HepG2 (cell line): ENCODE results near the gene OBP2A. TPM values are rescaled to one million over a fixed set of nuclear protein-coding genes. Genes with fewer than 3 reads are reported as not detected.

Experiments used
- ATAC-seq: fragments of 200-7000 bp; cut with Tn5 transposase; 3 replicates; pipeline ENCODE4 v1.9.1; 2020; ENCODE audit warnings: mild to moderate bottlenecking, moderate library complexity
- BruUV-seq: library from RNA; stranded (reverse); fragments of 400-500 nt; replicated peaks from 2 replicates; lab custom pipeline; 2021; lab: Mats Ljungman, UMichigan
- CTCF ChIA-PET: fragments of 300-600 bp; formaldehyde crosslinking; extraction: SDS; loops from one replicate; lab custom pipeline; 2021; ENCODE audit warnings: low total read pairs, inconsistent platforms, low intra/inter-chr PET ratio; lab: Yijun Ruan, JAX
- POLR2A ChIA-PET: fragments of 350-600 bp; sonication (Branson Sonifier 250); formaldehyde crosslinking; loops from one replicate; lab custom pipeline; 2020; ENCODE audit warnings: antibody characterized with exemption, inconsistent platforms; lab: Yijun Ruan, JAX
- DNase-seq: peaks from one replicate; pipeline ENCODE4 v3.0.0-alpha.2; 2015; ENCODE audit warnings: low spot score
- FAIRE-seq: peaks from 3 replicates; lab custom pipeline; 2011; peaks lifted over from hg19 to GRCh38; lab: Jason Lieb, UNC
- H2AFZ ChIP-seq: one replicate; pipeline ENCODE4 v1.6.1; 2011; ENCODE audit warnings: low read length, inconsistent platforms
- H3K27ac ChIP-seq: fragments of 300-600 bp; 3 replicates; pipeline ENCODE4 v1.8.0; 2011; ENCODE audit warnings: mixed run types, mild to moderate bottlenecking, mixed read lengths, low read length, inconsistent platforms; ENCODE audit not compliant: insufficient read depth; ENCODE audit errors: extremely low read length
- H3K27me3 ChIP-seq, 2 experiments: fragments of 200-600 bp in 1 of 2; 2 replicates in 1 of 2; 3 replicates in 1 of 2; pipeline versions ENCODE4 v1.6.0 to v1.8.0; 2011; ENCODE audit warnings: low read length in 2 of 2, mild to moderate bottlenecking in 2 of 2, moderate library complexity in 2 of 2, inconsistent platforms in 1 of 2; ENCODE audit not compliant: insufficient read depth in 2 of 2, control insufficient read depth in 1 of 2
- H3K36me3 ChIP-seq, 2 experiments: fragments of 200-600 bp in 1 of 2; replicated peaks in 1 of 2; 2 replicates in 1 of 2; 3 replicates in 1 of 2; pipeline versions ENCODE4 v1.5.1 to v1.8.0; 2011; ENCODE audit warnings: low read length in 2 of 2, inconsistent platforms in 1 of 2; ENCODE audit not compliant: insufficient read depth in 2 of 2, control insufficient read depth in 1 of 2
- H3K4me1 ChIP-seq: 2 replicates; pipeline ENCODE4 v1.5.1; 2012; ENCODE audit warnings: low read length, inconsistent platforms; ENCODE audit not compliant: insufficient read depth
- H3K4me2 ChIP-seq: 2 replicates; pipeline ENCODE4 v1.6.0; 2011; ENCODE audit warnings: low read depth, low read length, inconsistent platforms
- H3K4me3 ChIP-seq, 3 experiments: fragments of 200-600 bp in 1 of 3; sonication (generic), shearing (Covaris generic) in 1 of 3; replicated peaks in 1 of 3; 2 replicates each; pipeline ENCODE4 v1.5.1; 2011 to 2016; ENCODE audit warnings: low read length in 3 of 3, inconsistent platforms in 2 of 3, low read depth in 2 of 3, mild to moderate bottlenecking in 2 of 3, control low read depth in 1 of 3, mixed read lengths in 1 of 3; ENCODE audit not compliant: insufficient read depth in 1 of 3
- H3K79me2 ChIP-seq: one replicate; pipeline ENCODE4 v1.6.1; 2011; ENCODE audit warnings: low read length, inconsistent platforms; ENCODE audit not compliant: insufficient read depth
- H3K9ac ChIP-seq: 2 replicates; pipeline ENCODE4 v1.6.0; 2011; ENCODE audit warnings: mild to moderate bottlenecking, low read depth, low read length, inconsistent platforms; ENCODE audit not compliant: insufficient read depth
- H3K9me3 ChIP-seq: 2 replicates; pipeline ENCODE4 v1.5.1; 2012; ENCODE audit warnings: mild to moderate bottlenecking, low read length
- H4K20me1 ChIP-seq: 2 replicates; pipeline ENCODE4 v1.6.0; 2011; ENCODE audit warnings: inconsistent platforms, mild to moderate bottlenecking, low read length, moderate library complexity; ENCODE audit not compliant: insufficient read depth
- ATF7 ChIP-seq, 2 experiments: fragments of 450-650 bp in 1 of 2; sonication (generic) in 1 of 2; formaldehyde crosslinking in 1 of 2; IDR thresholded peaks; 2 replicates each; pipeline versions ENCODE4 v1.4.0 to v1.6.1; 2016 to 2020; ENCODE audit warnings: antibody characterized with exemption in 1 of 2, mild to moderate bottlenecking in 1 of 2, missing genetic modification reagents in 1 of 2
- CHD4 ChIP-seq: fragments of 200-600 bp; sonication (generic); IDR thresholded peaks from 2 replicates; pipeline ENCODE4 v1.7.0; 2017; ENCODE audit warnings: mild to moderate bottlenecking, low read length, borderline replicate concordance
- FUBP1 ChIP-seq: sonication (generic); formaldehyde crosslinking; IDR thresholded peaks from 2 replicates; pipeline ENCODE4 v1.5.1; 2020; ENCODE audit warnings: missing genetic modification reagents, mild to moderate bottlenecking, borderline replicate concordance
- HMGXB3 ChIP-seq: sonication (generic); formaldehyde crosslinking; IDR thresholded peaks from 2 replicates; pipeline ENCODE4 v1.4.0; 2020; ENCODE audit warnings: missing genetic modification reagents, borderline replicate concordance
- IRX3 ChIP-seq: sonication (generic); formaldehyde crosslinking; IDR thresholded peaks from 2 replicates; pipeline ENCODE4 v1.8.1; 2023; ENCODE audit warnings: mild to moderate bottlenecking, low read depth, missing genetic modification reagents, borderline replicate concordance
- PTBP1 ChIP-seq: fragments of 200-400 bp; formaldehyde crosslinking; IDR thresholded peaks from 2 replicates; pipeline ENCODE4 v1.6.1; 2018; ENCODE audit warnings: low read length, low read depth; ENCODE audit not compliant: poor library complexity, severe bottlenecking
- RAD21 ChIP-seq: fragments of 450-650 bp; formaldehyde crosslinking; IDR thresholded peaks from 2 replicates; pipeline ENCODE4 v1.5.0; 2020; ENCODE audit warnings: mild to moderate bottlenecking
- TEAD3 ChIP-seq: optimal IDR thresholded peaks from 2 replicates; pipeline ENCODE3; 2016; ENCODE audit warnings: borderline replicate concordance
- ZNF605 ChIP-seq: sonication (generic); formaldehyde crosslinking; IDR thresholded peaks from 2 replicates; pipeline ENCODE4 v1.8.0; 2022; ENCODE audit warnings: mild to moderate bottlenecking, missing genetic modification reagents
- ZNF703 ChIP-seq: sonication (generic); formaldehyde crosslinking; IDR thresholded peaks from 2 replicates; pipeline ENCODE4 v1.5.1; 2020; ENCODE audit warnings: missing genetic modification reagents, mild to moderate bottlenecking, moderate library complexity, borderline replicate concordance
- ZSCAN20 ChIP-seq: sonication (generic); formaldehyde crosslinking; IDR thresholded peaks from 2 replicates; pipeline ENCODE4 v1.4.0; 2020; ENCODE audit warnings: missing genetic modification reagents, mild to moderate bottlenecking, borderline replicate concordance
- WGBS: methylation state at CpG from one replicate; pipeline ENCODE4 v1.1.6; 2017; ENCODE audit warnings: low lambda C conversion rate; 5-methylcytosine and 5-hydroxymethylcytosine counted together
- in situ Hi-C: cut with HindIII; loops from 2 replicates; pipeline ENCODE4 v1.10.0; 2017; ENCODE audit warnings: low pct_unique_long_range_greater_than_20kb; ENCODE audit not compliant: extremely low pct_ligation_motif_present
- intact Hi-C: fragments of 100-400 bp; cut with micrococcal nuclease; formaldehyde crosslinking; loops from one replicate; pipeline ENCODE4 v1.10.0; 2022; ENCODE audit not compliant: unreplicated experiment
- polyA plus RNA-seq, 8 experiments: library from polyadenylated mRNA; depleted of rRNA in 3 of 8; stranded (reverse) in 7 of 8; unstranded in 1 of 8; fragments of >200 nt; fragmentation: Illumina TruSeq in 4 of 8; extraction: Trizol in 4 of 8; gene quantifications; 2 replicates each; pipeline versions ENCODE4 v1.2.1 to v1.2.3, GENCODE V29; 2011 to 2016; ENCODE audit warnings: low read depth in 4 of 8, missing spikeins in 1 of 8, mixed read lengths in 1 of 8; ENCODE audit not compliant: insufficient read depth in 1 of 8
- total RNA-seq, 5 experiments: library from RNA; depleted of rRNA; stranded (reverse); fragments of >200 nt; fragmentation: Illumina TruSeq; extraction: Trizol; gene quantifications; 2 replicates each; pipeline ENCODE4 v1.2.3, GENCODE V29; 2016; ENCODE audit warnings: low read depth in 1 of 5
- TF ChIP-seq, protein P1 (sequence below): sonication (generic); formaldehyde crosslinking; IDR thresholded peaks from 2 replicates; pipeline ENCODE4 v1.4.0; 2020; ENCODE audit warnings: missing genetic modification reagents

The OBP2A gene
- total and polyA plus RNA-seq, 2 of the 13 experiments (the other 11 are each of a cell fraction or from before 2014, with no cell fraction given): 0.32 TPM; not detected in 1

DNA sequence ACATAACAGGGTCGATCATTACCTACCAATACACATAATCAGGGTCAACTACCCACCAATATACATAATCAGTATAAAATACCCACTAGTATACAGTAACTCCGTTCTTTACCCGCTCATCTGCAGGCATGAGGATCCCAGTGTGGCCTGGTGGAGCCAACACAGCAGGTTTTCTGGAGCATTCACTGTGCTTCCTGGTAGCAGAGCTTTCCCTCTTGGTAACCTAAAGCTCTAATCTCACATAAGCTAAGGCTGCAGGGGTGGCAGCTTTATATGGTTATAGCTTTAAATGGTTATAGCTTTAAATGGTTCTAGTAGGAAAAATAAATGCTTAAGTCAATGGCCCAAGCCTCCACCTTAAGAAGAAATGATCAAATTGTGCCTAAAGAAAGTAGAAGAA lies 12.8 kb upstream of the OBP2A start:
- Histone ChIP-seq H3K27me3 (peaks cover 0 to 35% of the 10 kb centered on the region in 2 experiments; a peak in 3 of 5 replicates), H3K79me2 (no peaks in the 10 kb centered on the region), H4K20me1 (no peaks in the 10 kb centered on the region), H3K4me2 (no peak overlapping the region), H3K9ac (no peak overlapping the region), H3K4me3 (no peak overlapping the region), H3K27ac (no peak overlapping the region), H2AFZ (no peak overlapping the region), H3K9me3 (no peaks in the 10 kb centered on the region), H3K4me1 (no peaks in the 10 kb centered on the region), H3K36me3 (no peaks in the 10 kb centered on the region)
- ATAC-seq: no peak
- intact Hi-C loops: no loop called here
- DNase-seq: no peak
- BruUV-seq: no TSS peak
- POLR2A ChIA-PET: no interaction called here
- CTCF ChIA-PET: no interaction called here
- no peak for FAIRE-seq
- WGBS: 54% methylated on average over 3 of the region's 3 CpGs
- in situ Hi-C loops: no loop called here
- TF ChIP-seq ZSCAN20 (CRISPR knock-in tag) (no peak), HMGXB3 (CRISPR knock-in tag) (no peak), CHD4 (no peak), ZNF605 (CRISPR knock-in tag) (no peak), TEAD3 (no peak), ZNF703 (CRISPR knock-in tag) (no peak), IRX3 (CRISPR knock-in tag) (no peak), RAD21 (no peak), FUBP1 (no peak), PTBP1 (no peak), ATF7 (IDR thresholded peaks at IDR 0.05) (no peak), ATF7 (CRISPR knock-in tag; IDR thresholded peaks at IDR 0.05) (no peak)
- TF ChIP-seq, protein P1, sequence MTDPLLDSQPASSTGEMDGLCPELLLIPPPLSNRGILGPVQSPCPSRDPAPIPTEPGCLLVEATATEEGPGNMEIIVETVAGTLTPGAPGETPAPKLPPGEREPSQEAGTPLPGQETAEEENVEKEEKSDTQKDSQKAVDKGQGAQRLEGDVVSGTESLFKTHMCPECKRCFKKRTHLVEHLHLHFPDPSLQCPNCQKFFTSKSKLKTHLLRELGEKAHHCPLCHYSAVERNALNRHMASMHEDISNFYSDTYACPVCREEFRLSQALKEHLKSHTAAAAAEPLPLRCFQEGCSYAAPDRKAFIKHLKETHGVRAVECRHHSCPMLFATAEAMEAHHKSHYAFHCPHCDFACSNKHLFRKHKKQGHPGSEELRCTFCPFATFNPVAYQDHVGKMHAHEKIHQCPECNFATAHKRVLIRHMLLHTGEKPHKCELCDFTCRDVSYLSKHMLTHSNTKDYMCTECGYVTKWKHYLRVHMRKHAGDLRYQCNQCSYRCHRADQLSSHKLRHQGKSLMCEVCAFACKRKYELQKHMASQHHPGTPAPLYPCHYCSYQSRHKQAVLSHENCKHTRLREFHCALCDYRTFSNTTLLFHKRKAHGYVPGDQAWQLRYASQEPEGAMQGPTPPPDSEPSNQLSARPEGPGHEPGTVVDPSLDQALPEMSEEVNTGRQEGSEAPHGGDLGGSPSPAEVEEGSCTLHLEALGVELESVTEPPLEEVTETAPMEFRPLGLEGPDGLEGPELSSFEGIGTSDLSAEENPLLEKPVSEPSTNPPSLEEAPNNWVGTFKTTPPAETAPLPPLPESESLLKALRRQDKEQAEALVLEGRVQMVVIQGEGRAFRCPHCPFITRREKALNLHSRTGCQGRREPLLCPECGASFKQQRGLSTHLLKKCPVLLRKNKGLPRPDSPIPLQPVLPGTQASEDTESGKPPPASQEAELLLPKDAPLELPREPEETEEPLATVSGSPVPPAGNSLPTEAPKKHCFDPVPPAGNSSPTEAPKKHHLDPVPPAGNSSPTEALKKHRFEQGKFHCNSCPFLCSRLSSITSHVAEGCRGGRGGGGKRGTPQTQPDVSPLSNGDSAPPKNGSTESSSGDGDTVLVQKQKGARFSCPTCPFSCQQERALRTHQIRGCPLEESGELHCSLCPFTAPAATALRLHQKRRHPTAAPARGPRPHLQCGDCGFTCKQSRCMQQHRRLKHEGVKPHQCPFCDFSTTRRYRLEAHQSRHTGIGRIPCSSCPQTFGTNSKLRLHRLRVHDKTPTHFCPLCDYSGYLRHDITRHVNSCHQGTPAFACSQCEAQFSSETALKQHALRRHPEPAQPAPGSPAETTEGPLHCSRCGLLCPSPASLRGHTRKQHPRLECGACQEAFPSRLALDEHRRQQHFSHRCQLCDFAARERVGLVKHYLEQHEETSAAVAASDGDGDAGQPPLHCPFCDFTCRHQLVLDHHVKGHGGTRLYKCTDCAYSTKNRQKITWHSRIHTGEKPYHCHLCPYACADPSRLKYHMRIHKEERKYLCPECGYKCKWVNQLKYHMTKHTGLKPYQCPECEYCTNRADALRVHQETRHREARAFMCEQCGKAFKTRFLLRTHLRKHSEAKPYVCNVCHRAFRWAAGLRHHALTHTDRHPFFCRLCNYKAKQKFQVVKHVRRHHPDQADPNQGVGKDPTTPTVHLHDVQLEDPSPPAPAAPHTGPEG (CRISPR knock-in tag): no peak
